UCSD-AML1 (cell line): ENCODE measurements around the gene ZNF408.
A peak's percentile ranks its signal among the peaks of the same experiment; 100 is the strongest.
"Not testable (repeated sequence)": the region's sequence is repeated elsewhere in the genome, so short reads cannot be mapped to it uniquely, and the experiment has no call there.

Experiments used
- DNase-seq: peaks from one replicate; lab custom pipeline; 2025; ENCODE audit not compliant: unreplicated experiment; lab: John Stamatoyannopoulos, UW

Gene ZNF408

DNA sequence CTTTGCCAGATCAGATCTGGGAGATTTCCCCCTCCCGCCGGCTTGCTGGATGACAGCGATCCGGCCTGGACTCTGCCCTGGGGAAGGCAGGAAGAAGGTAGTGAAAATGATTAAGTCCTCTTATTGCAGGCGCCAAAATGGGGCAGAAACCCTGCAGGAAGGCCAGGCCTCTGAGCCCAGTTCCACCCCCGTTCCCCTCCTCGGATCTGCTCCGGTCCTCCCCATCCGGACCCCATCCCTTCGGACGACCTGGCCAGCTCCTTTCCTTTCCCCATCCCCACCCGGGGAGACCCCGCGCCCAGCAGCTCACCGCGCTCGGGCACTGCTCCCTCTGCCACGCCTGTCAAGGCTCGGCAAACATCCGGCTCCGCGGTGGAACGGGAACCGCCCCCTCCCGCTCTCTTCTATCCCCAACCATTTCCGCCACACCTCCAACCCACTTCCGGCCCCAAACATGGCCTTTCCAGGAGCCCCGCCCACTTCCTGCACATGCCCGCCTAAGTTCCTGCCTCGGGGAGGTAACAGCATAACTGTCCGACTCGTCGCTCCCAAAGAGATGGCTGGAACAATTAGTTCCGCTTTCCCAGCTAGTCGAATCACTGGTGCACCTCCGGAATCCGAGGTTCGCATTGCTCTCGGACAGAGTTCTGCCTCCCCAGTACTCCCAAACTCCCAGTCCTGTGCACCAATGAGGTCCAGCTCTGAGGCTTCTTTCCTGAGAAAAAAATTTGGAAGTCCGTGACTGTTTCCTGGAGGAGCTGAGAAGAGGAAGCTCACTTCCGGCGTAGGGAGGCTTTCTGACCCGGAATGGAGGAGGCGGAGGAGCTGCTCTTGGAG is at the start of gene ZNF408, which contains the start of gene ARHGAP1:
ZNF408 (plus strand) TSS at position 791 of the 837 bp plus-strand sequence; CDS start at position 808, 17 bp downstream.
ARHGAP1 (minus strand) TSS at position 379 of the 837 bp plus-strand sequence. CDS start 4,512 bp downstream, outside the sequence.
- peak; percentile 99 for DNase-seq

DNA sequence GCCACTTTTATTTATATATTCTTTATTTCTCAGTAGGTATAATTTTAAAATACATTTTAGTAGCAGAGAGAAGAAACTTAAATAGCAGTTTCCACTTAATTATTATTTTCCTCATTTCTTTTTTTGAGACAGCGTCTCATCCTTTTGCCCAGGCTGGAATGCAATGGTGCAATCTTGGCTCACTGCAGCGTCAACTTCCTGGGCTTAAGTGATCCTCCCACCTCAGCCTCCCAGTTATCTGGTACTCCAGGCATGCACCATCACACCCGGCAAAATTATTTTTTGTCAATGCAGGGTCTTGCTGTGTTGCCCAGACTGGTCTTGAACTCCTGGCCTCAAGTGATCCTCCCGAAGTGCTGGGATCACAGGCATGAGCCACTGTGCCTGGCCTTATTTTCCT is 45.2 kb upstream of the ZNF408 start:
- no peak for DNase-seq

DNA sequence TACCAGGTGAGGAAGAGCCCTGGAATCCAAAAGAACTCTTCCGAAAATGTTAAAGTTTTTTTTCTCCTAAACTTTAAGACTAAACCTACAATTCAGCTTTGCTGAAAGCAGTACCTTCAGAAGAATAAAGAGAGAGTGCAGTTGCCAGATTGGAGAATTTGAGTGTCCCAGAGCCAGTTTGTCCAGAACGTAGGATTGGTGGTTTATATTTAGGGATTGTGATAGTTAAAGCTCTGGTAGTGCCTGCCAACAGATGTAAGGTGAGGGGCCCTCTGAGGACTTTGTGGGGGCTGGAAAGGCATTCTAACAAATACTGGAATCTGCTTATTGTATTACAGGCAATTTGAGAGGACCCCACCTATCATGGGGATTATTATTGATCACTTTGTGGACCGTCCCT is 43.6 kb upstream of the ZNF408 start:
- DNase-seq = no peak

DNA sequence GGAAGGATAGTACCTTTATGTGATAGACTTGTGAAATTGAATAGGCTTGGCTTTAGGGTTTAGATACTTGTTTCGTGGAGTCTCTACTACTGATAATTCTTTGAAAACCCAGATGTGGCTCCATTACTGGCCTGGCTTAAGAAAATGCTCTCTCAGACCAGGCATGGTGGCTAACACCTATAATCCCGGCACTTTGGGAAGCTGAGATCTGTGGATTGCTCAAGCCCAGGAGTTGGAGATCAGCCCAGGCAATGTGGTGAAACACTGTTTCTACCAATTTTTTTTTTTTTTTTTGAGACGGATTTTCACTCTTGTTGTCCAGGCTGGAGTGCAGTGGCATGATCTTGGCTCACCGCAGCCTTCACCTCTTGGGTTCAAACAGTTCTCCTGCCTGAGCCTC is 42.6 kb upstream of the ZNF408 start:
- no peak for DNase-seq

DNA sequence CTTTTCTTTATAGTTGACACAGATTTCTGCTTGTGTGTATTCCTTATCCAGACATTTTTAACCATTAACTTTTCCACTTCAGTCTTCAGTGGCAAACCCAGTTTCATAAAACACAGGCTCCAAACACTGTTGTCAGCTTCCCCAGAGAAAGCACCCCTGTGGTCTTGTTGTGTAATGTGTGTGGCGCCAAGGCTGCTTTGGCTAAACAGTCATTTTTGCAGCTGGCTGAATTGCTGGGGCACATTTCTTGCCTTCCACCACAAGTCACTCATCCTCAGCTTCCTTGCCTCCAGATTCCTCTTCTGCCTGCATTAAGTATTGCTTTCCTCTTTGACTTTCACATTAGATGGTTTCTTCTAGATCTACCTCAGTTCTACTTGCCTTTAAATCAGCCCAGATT is 40.9 kb upstream of the ZNF408 start:
- no peak for DNase-seq

DNA sequence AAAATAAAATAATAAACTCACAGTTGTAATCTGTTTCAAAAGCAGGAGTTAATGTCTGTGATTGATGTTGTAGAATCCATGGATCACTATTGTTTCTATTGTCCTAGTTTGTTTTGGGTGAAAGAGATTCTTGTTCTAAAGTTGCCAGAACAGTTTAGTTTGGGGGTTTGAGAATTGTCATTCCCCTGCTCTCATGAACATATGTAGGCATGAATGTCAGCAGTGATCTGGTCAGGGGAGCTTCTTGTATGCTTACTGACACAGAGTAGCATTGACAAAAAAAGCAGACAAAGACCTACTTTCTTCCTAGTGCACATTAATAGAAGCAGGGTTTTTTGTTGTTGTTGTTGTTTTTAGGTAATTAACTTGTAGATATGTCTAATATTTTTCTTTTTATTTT is 39.0 kb upstream of the ZNF408 start:
- DNase-seq = no peak

DNA sequence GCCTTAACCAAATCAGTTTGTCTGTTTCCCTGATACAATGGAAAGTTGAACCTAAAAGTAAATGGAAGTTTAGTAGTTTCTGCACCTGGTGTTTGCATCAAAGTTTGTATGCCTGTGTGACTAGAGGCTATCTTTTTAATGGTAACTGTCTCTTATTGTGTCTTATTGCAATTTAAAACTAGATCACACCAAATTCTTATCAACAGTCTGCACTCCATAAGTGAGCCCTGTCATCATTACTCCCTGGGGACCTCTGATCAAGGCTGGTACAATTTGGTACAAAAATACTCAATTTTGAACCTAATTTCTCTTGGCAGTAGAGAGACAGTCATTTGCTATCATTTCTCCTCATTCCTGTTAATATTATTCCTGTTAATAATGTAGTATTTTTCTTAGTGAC is 38.5 kb upstream of the ZNF408 start:
- DNase-seq = no peak

DNA sequence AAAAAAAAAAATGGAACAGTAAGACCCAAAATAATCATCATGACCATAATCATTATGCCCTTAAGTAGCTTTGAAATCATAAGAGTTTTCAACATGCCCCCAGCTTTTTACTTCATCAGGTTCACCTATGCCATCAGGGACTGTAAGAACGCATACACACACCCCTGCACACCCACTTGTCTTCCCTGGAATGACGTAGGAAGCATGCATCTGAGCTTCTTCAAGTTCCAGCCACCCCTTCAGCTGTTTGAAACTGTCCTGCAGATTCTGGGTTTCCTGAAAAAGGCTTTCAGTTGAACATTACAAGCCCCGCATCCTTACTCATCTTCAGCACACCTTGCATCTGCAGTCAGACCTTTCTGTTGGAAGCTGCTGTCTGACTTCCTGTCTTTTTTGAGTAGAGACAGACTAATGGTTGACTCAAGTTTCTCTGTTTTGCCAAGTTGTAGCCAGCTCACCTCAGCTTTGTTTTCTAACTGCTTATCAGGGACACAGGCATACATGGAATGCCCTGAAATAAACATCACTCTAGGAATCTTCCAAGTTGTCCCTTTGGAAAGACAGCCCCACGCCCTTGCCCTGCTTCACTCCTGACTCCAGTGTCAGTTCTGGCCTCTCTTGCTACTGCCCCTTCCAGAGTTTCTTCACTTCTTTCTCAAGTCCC is 37.4 kb upstream of the ZNF408 start:
- DNase-seq = no peak

DNA sequence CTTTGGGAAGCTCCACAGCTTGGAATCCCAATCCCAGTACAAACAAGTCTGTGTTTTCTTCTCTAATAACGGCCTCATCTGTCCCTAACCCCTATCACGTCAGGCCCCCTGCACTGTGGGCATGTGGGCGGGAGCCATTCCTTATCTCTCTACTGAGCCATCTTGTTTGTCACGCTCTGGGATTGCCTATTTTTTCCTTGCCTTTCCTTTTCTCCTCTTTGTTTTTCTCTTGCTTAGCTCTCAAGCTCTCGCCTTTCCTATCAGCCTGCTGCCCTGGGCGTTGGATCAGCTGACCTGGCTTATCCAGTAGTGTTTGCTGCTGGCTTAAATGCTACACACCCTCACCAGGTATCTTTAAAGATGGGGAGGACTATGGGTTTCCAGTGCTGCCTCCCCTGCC is 36.2 kb upstream of the ZNF408 start:
- no peak for DNase-seq

DNA sequence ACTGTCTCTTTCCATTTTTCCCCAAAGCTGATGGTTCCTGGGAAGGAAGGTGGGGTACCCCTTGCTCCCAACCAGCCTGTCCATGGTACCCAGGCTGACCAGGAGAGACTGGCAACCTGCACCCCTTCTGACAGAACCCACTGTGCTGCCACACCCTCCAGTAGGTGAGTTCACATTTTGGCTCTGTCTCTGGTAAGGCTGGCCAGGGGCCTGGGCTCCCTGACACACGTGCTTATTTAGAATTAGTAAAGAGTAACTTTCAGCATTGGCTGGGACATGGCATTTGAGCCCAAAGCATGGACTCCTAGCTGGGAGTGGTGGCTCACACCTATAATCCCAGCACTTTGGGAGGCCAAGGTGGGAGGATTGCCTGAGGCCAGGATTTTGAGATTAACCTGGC is 35.5 kb upstream of the ZNF408 start:
- DNase-seq = no peak

DNA sequence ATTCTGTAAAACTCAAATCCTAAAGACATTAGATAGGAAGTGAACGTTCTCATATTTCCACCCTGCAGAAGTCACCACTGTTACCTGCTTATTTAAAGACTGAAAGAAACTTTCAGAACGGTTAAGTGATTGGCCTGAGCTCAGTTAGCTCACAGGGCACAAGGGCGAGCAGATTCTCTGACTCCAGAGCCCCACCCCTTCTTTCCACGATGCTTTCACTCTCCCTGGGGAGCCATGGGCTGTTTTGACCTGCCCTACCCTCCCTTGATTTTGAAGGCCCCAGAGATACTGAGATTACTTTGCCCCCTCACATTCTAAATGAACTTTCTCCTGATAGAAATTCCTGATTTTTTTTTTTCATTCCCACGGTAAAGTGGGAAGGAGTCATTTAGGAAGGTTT is 34.3 kb upstream of the ZNF408 start:
- no peak for DNase-seq

DNA sequence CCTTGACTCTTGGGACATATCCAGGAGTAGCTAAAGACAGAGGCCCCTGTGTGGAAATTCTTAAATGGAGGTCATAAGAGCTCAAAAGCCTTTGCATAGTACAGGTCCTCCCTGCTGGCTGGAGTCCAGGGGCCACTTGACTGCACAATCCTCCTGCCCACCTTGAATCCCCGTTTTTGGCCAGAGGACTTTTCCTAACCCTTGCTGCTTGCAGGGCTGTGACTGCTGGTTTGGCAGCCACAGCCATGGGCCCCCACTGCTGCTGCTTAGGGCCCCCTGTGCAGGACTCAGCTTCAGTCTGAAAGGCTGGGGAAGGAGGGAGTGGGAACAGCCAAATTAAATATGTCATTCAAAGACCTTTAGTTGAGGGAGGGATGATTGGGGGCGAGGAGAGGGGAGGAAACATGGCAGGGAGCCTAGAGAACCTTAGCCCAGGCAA is 33.8 kb upstream of the ZNF408 start:
- DNase-seq = no peak

DNA sequence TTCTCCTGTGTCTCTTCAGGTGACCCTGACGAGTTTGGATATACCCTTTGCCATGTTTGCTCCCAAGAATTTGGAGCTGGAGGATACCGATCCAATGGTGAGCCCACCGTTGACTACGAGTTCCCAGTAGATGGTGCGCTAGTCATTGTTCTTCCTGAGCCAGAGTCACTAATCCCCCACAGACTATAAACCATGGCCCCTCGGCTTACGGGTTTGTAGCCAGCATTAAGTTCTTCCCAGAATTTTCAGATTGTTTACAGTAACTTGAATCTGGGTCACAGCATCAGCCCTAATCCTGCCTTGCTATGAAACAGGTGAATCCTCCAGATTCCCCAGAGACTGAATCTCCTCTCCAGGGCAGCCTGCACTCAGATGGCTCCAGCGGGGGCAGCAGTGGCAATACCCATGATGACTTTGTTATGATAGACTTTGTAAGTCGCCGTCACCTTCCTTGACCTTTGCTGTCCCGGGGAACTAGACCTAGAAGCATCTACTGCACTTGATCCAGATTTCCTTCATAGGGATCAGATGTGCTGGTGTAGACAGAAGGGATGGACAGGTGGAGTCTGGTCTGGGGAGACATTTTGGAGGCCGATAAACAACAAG is 32.2 kb upstream of the ZNF408 start:
- no peak for DNase-seq

DNA sequence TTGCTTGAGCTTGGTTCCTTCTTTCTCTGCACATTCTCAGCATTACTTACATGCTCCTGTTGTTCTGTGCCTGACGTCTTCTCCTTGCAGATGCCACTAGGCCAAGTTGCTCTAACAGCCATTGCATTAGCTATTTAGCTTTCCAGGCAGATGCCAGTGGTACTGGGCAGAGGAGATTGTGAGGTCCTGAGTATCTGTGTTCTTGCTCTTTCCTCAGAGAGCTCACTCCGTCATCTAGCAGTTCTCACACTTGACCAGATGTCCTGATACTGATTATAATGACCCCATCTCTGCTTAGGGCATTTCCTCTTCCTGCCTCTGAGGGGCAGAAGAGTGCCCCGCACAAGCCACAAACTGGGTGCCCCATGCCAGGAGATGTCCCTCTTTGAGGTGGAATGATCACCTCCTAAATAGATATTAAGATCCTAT is 31.1 kb upstream of the ZNF408 start:
- peak; percentile 25 for DNase-seq

DNA sequence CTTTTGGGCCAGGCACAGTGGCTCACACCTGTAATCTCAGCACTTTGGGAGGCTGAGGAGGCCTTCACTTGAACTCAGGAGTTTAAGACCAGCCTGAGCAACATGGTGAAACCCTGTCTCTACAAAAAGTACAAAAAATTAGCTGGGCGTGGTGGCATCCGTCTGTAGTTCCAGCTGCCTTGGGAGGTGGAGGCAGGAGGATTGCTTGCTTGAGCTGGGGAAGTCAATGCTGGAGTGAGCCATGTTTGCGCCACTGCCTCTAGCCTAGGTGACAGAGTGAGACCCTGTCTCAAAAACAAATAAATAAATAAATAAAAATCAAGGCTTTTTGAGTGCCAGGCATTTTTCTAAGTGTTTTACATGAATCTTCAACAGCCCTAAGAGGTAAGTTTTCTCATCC is 30.3 kb upstream of the ZNF408 start:
- DNase-seq = not testable (repeated sequence)

DNA sequence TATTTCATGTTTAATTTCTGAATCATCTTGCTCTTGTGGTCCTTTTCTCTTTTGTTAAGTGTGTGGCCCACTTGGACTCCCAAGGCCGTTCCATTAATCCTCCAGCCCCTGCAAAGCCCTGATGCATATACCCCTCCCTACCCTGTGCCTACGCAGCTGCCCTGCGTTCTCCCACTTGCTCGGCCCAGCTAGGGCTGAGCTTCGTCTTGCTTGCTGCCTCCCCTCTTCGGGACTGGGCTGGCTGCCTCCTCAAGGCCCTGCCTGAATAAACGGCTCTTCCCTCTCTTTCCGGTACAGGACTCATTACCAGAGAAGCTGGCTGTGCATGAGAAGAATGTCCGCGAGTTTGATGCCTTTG is 28.9 kb upstream of the ZNF408 start:
- DNase-seq = no peak

DNA sequence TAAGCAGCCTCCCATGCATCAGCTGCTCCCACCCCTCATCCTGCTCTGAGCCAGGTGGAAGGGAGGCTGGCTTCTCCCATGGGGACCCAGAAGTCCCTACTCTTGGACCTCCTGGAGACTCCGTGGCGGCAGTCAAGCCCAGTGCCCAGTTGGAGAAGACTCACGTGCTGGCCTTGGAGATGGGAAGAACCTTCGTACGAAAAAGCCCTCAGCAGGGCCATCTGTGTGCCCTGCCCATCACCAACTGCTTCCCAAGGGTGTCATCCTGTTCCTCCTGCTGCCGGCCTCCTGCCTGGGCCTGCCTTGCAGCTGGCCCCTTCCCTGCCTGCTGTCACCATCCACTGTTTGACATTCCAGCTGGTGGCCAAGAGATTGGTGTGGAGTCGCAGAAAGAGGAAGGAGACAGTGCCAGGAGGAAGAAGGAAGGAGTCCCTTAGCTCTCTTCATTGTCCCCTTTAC is 28.4 kb upstream of the ZNF408 start:
- no peak for DNase-seq

DNA sequence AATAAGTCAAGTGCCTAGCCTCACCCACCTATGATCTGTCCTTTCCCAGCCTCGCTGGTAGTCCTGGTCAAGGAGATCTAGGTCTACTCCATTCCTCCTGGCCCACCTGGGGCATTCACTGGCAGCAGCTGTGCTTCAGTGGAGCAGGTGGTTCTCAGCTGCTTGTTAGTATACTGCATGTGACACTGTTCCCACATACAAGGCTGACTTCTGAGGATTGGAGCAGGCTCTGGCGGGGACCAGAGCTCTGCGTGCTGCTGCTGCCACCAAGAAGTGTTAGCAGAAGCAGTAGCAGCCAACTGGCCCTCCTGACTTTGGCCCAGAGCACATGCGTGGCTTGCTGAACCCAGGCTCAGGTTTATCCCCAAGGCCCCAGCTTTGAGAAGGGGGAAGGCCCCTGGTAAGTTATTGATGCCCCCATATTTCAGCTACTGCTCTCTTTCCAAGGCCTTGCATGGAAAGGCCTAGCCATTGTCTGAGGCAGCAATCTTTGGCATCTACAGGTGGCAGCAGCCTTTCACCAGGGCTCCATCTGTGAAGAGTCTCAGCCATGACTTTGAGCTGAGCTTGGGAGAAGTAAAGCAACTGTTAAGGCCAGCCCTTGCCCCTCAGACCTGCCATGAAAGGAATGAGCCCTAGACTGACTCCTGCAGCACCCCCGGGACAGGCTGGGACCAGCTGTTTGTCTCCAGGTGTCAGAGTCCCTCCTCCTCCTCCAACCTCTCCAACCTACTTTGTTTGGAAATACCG is 26.9 kb upstream of the ZNF408 start:
- DNase-seq = no peak

DNA sequence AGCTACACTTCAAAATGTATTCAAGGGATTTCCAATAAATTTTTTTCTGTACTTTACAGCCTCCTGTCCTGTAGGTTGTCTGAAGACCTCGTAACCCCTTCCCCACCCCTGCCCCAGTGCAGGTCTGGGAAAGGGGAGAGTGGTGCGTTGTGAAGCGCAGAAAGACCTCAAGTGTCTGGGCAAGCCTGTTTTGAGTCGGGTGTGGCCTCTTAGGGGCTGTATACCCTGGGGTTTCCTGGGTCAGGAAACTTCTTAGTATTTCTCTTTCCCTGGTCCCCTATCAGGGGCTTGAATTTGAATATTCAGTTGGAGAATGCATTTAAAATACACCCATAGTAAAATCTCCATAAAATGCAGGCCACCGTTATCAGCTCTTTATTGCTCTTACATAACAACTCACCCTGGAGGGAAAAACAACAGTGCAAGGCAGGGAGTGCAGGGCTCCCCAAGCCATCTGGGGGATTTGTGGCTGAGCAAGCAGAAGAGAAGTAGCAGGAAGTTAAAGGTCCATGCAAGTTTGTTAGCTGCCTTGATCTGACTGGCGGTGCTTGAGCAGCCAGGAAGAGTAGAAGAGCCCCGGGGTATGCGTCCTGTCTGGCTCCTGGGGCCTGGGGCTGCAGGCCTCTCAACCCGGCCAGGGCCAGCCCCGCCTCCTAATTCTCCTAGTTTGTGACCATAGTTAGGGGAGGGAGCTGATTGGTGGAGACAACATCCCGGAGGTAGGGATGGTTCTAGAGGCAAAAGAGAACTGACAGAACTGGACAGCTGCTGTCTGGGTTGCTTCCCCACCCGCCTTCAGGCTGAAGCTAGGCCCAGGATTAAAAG is 26.2 kb upstream of the ZNF408 start:
- DNase-seq = peak; percentile 59

DNA sequence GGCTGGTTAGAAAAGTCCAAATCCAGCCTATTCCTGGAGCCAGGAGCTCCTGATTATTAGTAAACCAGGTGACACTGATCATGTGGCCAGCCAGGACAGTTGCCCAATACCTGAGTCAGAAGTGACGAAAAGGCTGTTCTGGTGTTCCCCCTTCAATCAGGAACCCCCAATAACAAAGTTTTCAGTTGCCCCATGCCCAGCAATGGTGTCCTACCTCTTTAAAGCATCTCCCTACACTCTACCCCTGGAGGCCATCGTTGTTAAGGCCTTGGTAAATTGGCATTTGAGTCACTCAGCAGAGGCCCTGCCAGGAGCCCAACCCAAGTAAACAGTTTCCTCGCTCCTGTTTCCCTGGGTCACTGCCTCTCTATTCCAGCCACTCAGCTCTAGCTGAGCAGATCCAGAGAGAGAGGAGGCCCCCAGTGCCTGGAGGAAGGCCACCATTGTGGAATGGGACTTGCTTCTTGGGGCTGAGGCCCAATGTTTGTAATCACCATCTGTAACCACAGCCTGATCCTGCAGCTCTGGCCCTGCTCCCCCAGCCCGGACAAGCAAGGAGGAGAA is 25.5 kb upstream of the ZNF408 start:
- no peak for DNase-seq
